ENCODE data around the gene LCE3B.
"Not testable (repeated sequence)": the region's sequence is repeated elsewhere in the genome, so short reads cannot be mapped to it uniquely, and the experiment has no call there.

LCE3B gene, protein sequence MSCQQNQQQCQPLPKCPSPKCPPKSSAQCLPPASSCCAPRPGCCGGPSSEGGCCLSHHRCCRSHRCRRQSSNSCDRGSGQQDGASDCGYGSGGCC

DNA sequence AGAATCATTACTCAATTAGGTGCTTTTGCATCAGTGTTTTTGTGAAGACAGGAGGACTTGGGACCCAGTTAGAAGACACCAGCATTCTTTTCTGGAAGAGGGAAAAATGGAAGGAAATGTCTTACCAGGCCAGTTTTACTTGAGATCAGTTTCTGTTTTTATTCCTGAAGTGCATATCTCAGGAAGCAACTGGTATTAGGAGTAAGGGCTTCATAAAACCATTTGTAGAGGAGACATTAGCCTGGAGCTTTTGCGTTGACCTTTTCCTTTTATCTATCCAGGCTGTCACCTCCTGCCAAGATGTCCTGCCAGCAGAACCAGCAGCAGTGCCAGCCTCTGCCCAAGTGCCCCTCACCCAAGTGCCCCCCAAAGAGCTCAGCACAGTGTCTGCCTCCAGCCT is at the start of gene LCE3B:
LCE3B (plus strand) TSS at position 301 of the 400 bp plus-strand sequence; CDS start at position 301, 0 bp downstream.
- Histone ChIP-seq H3K9me3 (ENCODE audit: control insufficient read depth in 2 of 2, low read length in 2 of 2) (peaks cover 2 to 3% of the 10 kb centered on the region in 2 donors), H3K36me3 (ENCODE audit: control insufficient read depth in 2 of 2, insufficient read depth in 2 of 2, low read length in 2 of 2) (no peaks in the 10 kb centered on the region), H3K4me1 (ENCODE audit: control insufficient read depth, insufficient read depth, low read length) (no peaks in the 10 kb centered on the region), H3K4me3 (ENCODE audit: low read length in 2 of 2) (no peak within 1 kb of the TSS), H3K27me3 (ENCODE audit: control insufficient read depth in 1 of 2, insufficient read depth in 2 of 2, low read length in 2 of 2) (no peaks in the 10 kb centered on the region), H3K27ac (ENCODE audit: low read length) (no peak within 1 kb of the TSS), H3K9ac (ENCODE audit: low read length in 2 of 2) (no peak within 1 kb of the TSS)

DNA sequence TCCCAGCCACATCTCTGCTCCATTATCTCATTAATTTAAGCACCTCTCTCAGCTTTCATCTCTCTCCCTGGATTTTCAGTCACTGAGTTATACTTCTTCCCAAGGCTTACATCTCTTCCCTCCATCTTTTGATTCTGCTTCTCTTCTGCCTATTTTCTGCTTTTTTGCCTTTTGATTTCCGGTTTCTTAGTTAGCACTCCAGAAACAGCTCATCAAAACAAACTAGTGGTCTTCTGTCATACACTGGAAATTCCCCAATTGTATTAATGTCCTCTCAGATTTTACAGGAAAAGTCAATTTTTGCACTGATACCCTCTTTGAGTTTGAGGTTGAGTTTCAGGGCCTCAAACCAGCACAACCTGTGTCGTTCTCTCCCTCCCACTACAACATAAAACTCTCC is 48.5 kb upstream of the LCE3B start:
- H3K9ac ChIP-seq (ENCODE audit: low read length in 2 of 2): no peak overlapping the region
- no peaks in the 10 kb centered on the region for H3K27me3 ChIP-seq (ENCODE audit: control insufficient read depth in 1 of 2, insufficient read depth in 2 of 2, low read length in 2 of 2)
- no peak overlapping the region for H3K27ac ChIP-seq (ENCODE audit: low read length)
- no peaks in the 10 kb centered on the region for H3K36me3 ChIP-seq (ENCODE audit: control insufficient read depth in 2 of 2, insufficient read depth in 2 of 2, low read length in 2 of 2)
- H3K4me1 ChIP-seq (ENCODE audit: control insufficient read depth, insufficient read depth, low read length): no peaks in the 10 kb centered on the region
- peaks cover 2 to 3% of the 10 kb centered on the region in 2 donors for H3K9me3 ChIP-seq (ENCODE audit: control insufficient read depth in 2 of 2, low read length in 2 of 2)
- H3K4me3 ChIP-seq (ENCODE audit: low read length in 2 of 2): no peak overlapping the region

DNA sequence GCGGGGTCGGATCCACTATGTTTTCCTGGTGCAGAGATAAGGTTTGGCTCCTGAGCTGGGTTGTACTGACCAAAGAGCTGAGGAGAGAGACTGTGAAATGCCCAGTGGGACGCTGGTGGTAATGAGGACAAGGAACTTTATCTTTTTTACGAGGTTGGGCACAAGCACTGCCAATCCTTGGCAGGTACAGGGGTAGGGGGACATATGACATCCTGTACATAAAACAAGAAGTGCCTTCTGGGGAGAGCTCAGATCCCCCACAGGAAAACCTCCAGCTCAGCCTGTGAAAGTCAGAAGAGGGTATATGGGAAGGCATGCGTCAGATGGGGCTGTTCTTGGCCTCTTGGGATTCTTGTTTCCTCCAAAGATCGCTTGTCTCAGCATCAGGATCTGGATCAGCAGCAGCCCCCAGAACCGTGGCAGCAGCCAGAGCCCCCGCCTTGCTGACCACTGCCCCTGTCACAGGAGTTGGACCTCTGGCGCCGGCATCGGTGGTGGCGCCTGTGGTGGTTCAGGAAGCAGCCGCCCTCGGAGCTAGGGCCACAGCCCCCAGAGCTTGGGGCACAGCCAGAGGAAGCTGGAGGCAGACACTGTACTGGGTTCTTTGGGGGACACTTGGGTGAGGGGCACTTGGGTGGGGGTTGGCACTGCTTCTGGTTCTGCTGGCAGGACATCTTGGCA is 47.9 kb upstream of the LCE3B start:
- Histone ChIP-seq H3K36me3 (ENCODE audit: control insufficient read depth in 2 of 2, insufficient read depth in 2 of 2, low read length in 2 of 2) (no peaks in the 10 kb centered on the region), H3K9me3 (ENCODE audit: control insufficient read depth in 2 of 2, low read length in 2 of 2) (peaks cover 2 to 3% of the 10 kb centered on the region in 2 donors), H3K4me3 (ENCODE audit: low read length in 2 of 2) (no peak overlapping the region), H3K27me3 (ENCODE audit: control insufficient read depth in 1 of 2, insufficient read depth in 2 of 2, low read length in 2 of 2) (no peaks in the 10 kb centered on the region), H3K4me1 (ENCODE audit: control insufficient read depth, insufficient read depth, low read length) (no peaks in the 10 kb centered on the region), H3K9ac (ENCODE audit: low read length in 2 of 2) (no peak overlapping the region), H3K27ac (ENCODE audit: low read length) (no peak overlapping the region)

DNA sequence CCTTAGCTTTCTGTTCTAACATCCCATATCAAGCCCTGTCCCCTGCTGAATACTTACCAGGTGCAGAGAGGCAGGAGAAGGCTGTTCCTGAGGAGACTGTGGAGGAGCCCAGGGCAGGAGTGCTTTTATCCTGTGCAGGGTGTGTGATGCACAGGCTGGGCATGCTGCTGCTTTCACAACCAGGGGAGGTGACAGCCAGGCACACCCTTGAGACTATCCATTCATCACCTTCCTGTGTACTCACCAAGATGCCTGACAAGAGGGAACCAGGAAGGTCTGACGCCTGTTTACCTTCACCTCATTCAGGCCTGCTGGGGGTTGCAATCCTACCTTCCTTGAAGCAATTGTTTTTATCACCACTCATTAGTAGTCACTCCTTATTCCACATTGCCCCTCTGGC is 46.9 kb upstream of the LCE3B start, which contains the start of gene LCE3E:
LCE3E (minus strand) TSS at position 100 of the 400 bp plus-strand sequence. CDS start 572 bp downstream, outside the sequence.
- Histone ChIP-seq H3K4me3 (ENCODE audit: low read length in 2 of 2) (no peak within 1 kb of the TSS), H3K9ac (ENCODE audit: low read length in 2 of 2) (no peak within 1 kb of the TSS), H3K4me1 (ENCODE audit: control insufficient read depth, insufficient read depth, low read length) (no peaks in the 10 kb centered on the region), H3K27me3 (ENCODE audit: control insufficient read depth in 1 of 2, insufficient read depth in 2 of 2, low read length in 2 of 2) (no peaks in the 10 kb centered on the region), H3K36me3 (ENCODE audit: control insufficient read depth in 2 of 2, insufficient read depth in 2 of 2, low read length in 2 of 2) (no peaks in the 10 kb centered on the region), H3K27ac (ENCODE audit: low read length) (no peak within 1 kb of the TSS), H3K9me3 (ENCODE audit: control insufficient read depth in 2 of 2, low read length in 2 of 2) (peaks cover 2 to 3% of the 10 kb centered on the region in 2 donors)

DNA sequence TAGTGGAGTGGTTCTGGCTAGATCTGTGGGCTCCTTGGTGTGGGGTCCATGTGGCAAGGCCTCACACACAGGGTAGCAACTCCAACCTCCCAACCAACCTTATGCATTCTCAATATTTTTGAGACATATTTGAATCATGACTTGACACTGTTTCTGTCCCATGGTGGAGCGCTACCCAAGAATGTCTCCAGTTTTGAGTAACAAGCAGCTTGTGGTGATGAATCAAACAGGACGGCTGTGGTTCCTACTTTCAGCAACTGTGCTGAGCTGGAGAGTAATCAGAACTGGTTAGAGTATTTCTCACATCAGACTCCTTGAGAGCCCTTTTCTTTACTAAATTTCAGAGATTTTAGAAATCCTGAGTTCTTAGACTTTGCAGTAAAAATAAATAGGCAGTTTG is 36.4 kb upstream of the LCE3B start:
- Histone ChIP-seq H3K36me3 (ENCODE audit: control insufficient read depth in 2 of 2, insufficient read depth in 2 of 2, low read length in 2 of 2) (no peaks in the 10 kb centered on the region), H3K9ac (ENCODE audit: low read length in 2 of 2) (no peak overlapping the region), H3K4me1 (ENCODE audit: control insufficient read depth, insufficient read depth, low read length) (no peaks in the 10 kb centered on the region), H3K27ac (ENCODE audit: low read length) (no peak overlapping the region), H3K27me3 (ENCODE audit: control insufficient read depth in 1 of 2, insufficient read depth in 2 of 2, low read length in 2 of 2) (peaks cover 0 to 2% of the 10 kb centered on the region in 2 donors), H3K4me3 (ENCODE audit: low read length in 2 of 2) (no peak overlapping the region), H3K9me3 (ENCODE audit: control insufficient read depth in 2 of 2, low read length in 2 of 2) (no peaks in the 10 kb centered on the region)

DNA sequence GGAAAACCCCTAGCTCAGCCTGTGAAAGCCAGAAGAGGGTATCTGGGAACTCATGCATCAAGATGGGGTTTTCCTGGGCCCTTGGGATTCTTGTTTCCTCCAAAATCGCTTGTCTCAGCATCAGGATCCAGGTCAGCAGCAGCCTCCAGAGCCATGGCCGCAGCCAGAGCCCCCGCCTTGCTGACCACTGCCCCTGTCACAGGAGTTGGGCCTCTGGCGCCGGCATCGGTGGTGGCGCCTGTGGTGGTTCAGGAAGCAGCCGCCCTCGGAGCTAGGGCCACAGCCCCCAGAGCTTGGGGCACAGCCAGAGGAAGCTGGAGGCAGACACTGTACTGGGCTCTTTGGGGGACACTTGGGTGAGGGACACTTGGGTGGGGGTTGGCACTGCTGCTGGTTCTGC is 34.1 kb upstream of the LCE3B start:
- H3K4me3 ChIP-seq (ENCODE audit: low read length in 2 of 2); H3K9ac ChIP-seq (ENCODE audit: low read length in 2 of 2); H3K36me3 ChIP-seq (ENCODE audit: control insufficient read depth in 2 of 2, insufficient read depth in 2 of 2, low read length in 2 of 2); H3K27me3 ChIP-seq (ENCODE audit: control insufficient read depth in 1 of 2, insufficient read depth in 2 of 2, low read length in 2 of 2); H3K4me1 ChIP-seq (ENCODE audit: control insufficient read depth, insufficient read depth, low read length); H3K9me3 ChIP-seq (ENCODE audit: control insufficient read depth in 2 of 2, low read length in 2 of 2); H3K27ac ChIP-seq (ENCODE audit: low read length): not testable (repeated sequence)

DNA sequence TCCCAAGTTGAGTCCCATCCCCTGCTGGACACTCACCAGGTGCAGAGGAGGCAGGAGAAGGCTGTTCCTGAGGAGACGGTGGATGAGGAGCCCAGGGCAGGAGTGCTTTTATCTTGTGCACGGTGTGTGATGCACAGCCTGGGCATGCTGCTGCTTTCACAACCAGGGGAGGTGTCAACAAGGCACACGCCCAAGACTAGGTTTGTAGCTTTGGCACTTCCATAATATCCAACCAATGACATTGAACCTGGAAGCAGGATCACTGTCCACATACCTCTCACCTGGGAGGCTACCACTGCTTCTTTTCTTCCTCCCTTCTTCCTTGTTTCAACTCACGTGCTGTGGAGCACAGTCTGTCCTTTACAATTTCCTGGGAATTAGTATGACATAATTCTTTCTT is 33.2 kb upstream of the LCE3B start, which contains the start of gene LCE3D:
LCE3D (minus strand) TSS at position 84 of the 400 bp plus-strand sequence. CDS start 580 bp downstream, outside the sequence.
- Histone ChIP-seq H3K4me3 (ENCODE audit: low read length in 2 of 2) (no peak within 1 kb of the TSS), H3K27ac (ENCODE audit: low read length) (no peak within 1 kb of the TSS), H3K9ac (ENCODE audit: low read length in 2 of 2) (no peak within 1 kb of the TSS), H3K4me1 (ENCODE audit: control insufficient read depth, insufficient read depth, low read length) (no peaks in the 10 kb centered on the region), H3K9me3 (ENCODE audit: control insufficient read depth in 2 of 2, low read length in 2 of 2) (no peaks in the 10 kb centered on the region), H3K36me3 (ENCODE audit: control insufficient read depth in 2 of 2, insufficient read depth in 2 of 2, low read length in 2 of 2) (no peaks in the 10 kb centered on the region), H3K27me3 (ENCODE audit: control insufficient read depth in 1 of 2, insufficient read depth in 2 of 2, low read length in 2 of 2) (no peaks in the 10 kb centered on the region)

DNA sequence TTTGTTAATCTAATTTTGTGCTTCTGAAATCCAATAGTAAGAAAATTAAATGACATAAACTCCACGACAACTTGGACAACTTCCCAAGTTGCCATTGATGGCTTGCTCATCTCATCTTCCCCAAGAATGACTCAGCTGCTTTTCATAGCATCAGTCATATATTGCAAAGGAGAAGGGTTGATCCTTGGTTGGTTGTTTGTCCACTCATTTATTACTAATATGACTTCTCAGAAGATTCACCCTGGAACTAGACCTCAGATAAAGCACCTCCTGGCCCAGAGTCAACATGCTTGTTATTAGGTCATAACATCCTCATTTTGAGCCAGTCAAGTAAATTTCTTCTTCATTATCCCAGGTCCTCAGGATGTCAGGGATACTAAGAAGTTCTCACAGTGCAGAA is 31.0 kb upstream of the LCE3B start:
- Histone ChIP-seq H3K27ac (ENCODE audit: low read length) (no peak overlapping the region), H3K27me3 (ENCODE audit: control insufficient read depth in 1 of 2, insufficient read depth in 2 of 2, low read length in 2 of 2) (no peaks in the 10 kb centered on the region), H3K9me3 (ENCODE audit: control insufficient read depth in 2 of 2, low read length in 2 of 2) (no peaks in the 10 kb centered on the region), H3K36me3 (ENCODE audit: control insufficient read depth in 2 of 2, insufficient read depth in 2 of 2, low read length in 2 of 2) (no peaks in the 10 kb centered on the region), H3K4me1 (ENCODE audit: control insufficient read depth, insufficient read depth, low read length) (no peaks in the 10 kb centered on the region), H3K9ac (ENCODE audit: low read length in 2 of 2) (no peak overlapping the region), H3K4me3 (ENCODE audit: low read length in 2 of 2) (no peak overlapping the region)

DNA sequence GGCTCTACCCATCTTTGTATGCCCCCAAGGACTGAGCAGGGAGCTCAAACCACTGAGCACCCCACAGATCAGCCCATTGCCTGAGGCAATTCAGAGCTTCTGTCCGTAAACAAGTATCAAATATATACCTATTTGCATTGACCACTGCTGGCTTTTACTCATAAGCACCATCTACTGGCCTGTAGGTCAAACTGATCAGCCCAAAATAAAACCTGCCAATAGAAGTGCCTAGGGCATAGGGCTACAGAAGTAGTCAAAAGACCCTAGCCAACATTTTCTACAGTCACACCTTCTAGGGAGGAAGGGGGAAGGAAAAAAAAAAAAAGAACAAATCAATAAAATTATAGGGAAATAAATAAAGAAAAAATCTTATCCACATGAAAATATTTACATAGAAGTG is 28.0 kb upstream of the LCE3B start:
- H3K27me3 ChIP-seq (ENCODE audit: control insufficient read depth in 1 of 2, insufficient read depth in 2 of 2, low read length in 2 of 2): no peaks in the 10 kb centered on the region
- no peak overlapping the region for H3K4me3 ChIP-seq (ENCODE audit: low read length in 2 of 2)
- no peaks in the 10 kb centered on the region for H3K9me3 ChIP-seq (ENCODE audit: control insufficient read depth in 2 of 2, low read length in 2 of 2)
- no peak overlapping the region for H3K9ac ChIP-seq (ENCODE audit: low read length in 2 of 2)
- no peak overlapping the region for H3K27ac ChIP-seq (ENCODE audit: low read length)
- H3K36me3 ChIP-seq (ENCODE audit: control insufficient read depth in 2 of 2, insufficient read depth in 2 of 2, low read length in 2 of 2): no peaks in the 10 kb centered on the region
- H3K4me1 ChIP-seq (ENCODE audit: control insufficient read depth, insufficient read depth, low read length): no peaks in the 10 kb centered on the region

DNA sequence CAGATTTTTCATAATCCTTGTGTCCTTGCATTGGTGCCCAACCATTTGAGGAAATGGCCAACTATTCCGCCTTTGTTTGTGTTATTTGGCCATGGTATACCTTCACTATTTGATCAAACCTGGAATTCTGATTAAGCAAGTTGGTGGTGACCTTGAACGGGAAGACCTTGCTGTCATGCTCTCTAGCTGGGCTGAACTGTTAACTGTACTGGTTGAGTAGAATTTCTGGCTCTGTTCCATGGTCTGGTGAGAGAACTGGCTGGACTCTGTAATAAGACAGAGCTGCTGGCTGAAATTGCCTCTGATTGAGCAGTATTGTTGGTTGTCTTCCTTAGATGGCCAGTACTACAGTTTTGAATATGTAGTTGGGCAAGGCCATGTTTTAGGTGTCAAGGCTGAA is 16.6 kb upstream of the LCE3B start:
- H3K4me1 ChIP-seq (ENCODE audit: control insufficient read depth, insufficient read depth, low read length): no peaks in the 10 kb centered on the region
- no peaks in the 10 kb centered on the region for H3K27me3 ChIP-seq (ENCODE audit: control insufficient read depth in 1 of 2, insufficient read depth in 2 of 2, low read length in 2 of 2)
- no peak overlapping the region for H3K9ac ChIP-seq (ENCODE audit: low read length in 2 of 2)
- no peak overlapping the region for H3K4me3 ChIP-seq (ENCODE audit: low read length in 2 of 2)
- H3K27ac ChIP-seq (ENCODE audit: low read length): no peak overlapping the region
- no peaks in the 10 kb centered on the region for H3K9me3 ChIP-seq (ENCODE audit: control insufficient read depth in 2 of 2, low read length in 2 of 2)
- no peaks in the 10 kb centered on the region for H3K36me3 ChIP-seq (ENCODE audit: control insufficient read depth in 2 of 2, insufficient read depth in 2 of 2, low read length in 2 of 2)

DNA sequence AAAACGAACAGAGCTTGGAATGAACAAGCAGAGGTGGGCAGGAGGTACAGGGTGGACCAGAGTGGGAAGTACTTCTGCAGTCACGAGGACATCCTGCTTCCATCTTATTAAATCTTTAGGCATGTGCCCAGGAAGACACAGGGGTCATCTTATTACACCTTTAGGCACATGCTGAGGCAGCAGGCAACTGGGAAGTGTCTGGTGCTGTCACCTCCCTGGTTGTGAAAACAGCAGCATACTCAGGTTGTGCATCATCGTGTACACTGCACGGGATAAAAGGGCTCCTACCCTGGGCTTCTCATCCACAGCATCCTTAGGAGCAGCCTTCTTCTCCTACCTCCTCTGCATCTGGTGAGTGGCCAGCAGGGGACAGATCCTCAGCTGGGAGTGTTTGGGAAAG is 13.7 kb upstream of the LCE3B start, which contains the start of gene LCE3C:
LCE3C (plus strand) TSS at position 301 of the 400 bp plus-strand sequence. CDS start 498 bp downstream, outside the sequence.
- Histone ChIP-seq H3K4me3 (ENCODE audit: low read length in 2 of 2) (no peak within 1 kb of the TSS), H3K4me1 (ENCODE audit: control insufficient read depth, insufficient read depth, low read length) (no peaks in the 10 kb centered on the region), H3K36me3 (ENCODE audit: control insufficient read depth in 2 of 2, insufficient read depth in 2 of 2, low read length in 2 of 2) (no peaks in the 10 kb centered on the region), H3K27ac (ENCODE audit: low read length) (no peak within 1 kb of the TSS), H3K9ac (ENCODE audit: low read length in 2 of 2) (no peak within 1 kb of the TSS), H3K9me3 (ENCODE audit: control insufficient read depth in 2 of 2, low read length in 2 of 2) (no peaks in the 10 kb centered on the region), H3K27me3 (ENCODE audit: control insufficient read depth in 1 of 2, insufficient read depth in 2 of 2, low read length in 2 of 2) (no peaks in the 10 kb centered on the region)
